HG03097 (cell line): ENCODE results near the gene ADAMTS14.
"Not testable (repeated sequence)": the region's sequence is repeated elsewhere in the genome, so short reads cannot be mapped to it uniquely, and the experiment has no call there.

Experiments
- ATAC-seq: cut with Tn5 transposase; IDR thresholded peaks from one replicate; pipeline ENCODE4 v1.9.1; 2021; ENCODE audit not compliant: unreplicated experiment, low FRiP score

ADAMTS14 gene, protein sequence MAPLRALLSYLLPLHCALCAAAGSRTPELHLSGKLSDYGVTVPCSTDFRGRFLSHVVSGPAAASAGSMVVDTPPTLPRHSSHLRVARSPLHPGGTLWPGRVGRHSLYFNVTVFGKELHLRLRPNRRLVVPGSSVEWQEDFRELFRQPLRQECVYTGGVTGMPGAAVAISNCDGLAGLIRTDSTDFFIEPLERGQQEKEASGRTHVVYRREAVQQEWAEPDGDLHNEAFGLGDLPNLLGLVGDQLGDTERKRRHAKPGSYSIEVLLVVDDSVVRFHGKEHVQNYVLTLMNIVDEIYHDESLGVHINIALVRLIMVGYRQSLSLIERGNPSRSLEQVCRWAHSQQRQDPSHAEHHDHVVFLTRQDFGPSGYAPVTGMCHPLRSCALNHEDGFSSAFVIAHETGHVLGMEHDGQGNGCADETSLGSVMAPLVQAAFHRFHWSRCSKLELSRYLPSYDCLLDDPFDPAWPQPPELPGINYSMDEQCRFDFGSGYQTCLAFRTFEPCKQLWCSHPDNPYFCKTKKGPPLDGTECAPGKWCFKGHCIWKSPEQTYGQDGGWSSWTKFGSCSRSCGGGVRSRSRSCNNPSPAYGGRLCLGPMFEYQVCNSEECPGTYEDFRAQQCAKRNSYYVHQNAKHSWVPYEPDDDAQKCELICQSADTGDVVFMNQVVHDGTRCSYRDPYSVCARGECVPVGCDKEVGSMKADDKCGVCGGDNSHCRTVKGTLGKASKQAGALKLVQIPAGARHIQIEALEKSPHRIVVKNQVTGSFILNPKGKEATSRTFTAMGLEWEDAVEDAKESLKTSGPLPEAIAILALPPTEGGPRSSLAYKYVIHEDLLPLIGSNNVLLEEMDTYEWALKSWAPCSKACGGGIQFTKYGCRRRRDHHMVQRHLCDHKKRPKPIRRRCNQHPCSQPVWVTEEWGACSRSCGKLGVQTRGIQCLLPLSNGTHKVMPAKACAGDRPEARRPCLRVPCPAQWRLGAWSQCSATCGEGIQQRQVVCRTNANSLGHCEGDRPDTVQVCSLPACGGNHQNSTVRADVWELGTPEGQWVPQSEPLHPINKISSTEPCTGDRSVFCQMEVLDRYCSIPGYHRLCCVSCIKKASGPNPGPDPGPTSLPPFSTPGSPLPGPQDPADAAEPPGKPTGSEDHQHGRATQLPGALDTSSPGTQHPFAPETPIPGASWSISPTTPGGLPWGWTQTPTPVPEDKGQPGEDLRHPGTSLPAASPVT

DNA sequence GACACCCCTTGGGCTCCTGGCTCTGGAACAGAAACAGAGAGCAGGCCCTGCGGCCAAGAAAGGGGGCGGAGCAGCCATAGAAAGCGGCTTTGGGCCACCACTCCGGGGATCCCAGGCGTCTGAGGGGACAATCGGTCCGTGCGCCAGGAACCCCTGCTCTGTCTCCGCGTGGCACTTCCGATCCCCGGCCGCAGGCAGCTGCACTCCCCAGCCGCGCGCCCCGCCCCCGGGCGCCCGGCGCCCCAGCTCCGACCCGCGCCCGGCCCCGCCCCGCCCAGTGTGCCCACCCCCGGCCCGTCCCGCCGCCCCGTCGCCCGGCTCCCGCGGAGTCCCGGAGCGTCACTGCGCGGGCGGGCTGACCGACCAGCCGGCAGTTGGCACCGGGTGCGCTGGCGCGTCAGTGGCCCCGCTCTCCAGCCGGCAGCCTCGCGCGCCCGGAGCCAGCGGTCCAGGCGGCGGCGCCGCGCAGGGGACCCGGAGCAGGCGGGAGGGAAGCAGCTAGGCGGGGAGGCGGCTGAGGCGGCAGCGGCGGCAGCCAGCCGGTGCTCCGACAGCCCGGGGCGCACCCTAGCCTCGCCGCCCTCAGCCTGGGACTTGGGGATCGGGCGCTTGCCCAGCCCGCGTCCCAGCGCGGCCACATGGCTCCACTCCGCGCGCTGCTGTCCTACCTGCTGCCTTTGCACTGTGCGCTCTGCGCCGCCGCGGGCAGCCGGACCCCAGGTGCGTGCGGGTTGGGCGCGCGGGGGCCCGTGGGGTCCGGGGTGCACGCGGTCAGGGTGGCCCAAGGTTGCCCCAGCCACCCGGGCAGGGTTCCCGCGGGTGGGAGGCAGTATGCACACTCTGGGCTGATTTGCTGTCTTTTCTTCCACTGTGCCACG, at the start of gene ADAMTS14:
ADAMTS14 (plus strand) TSS at position 342 of the 878 bp plus-strand sequence; CDS start at position 639, 297 bp downstream.
- ATAC-seq = no peak

DNA sequence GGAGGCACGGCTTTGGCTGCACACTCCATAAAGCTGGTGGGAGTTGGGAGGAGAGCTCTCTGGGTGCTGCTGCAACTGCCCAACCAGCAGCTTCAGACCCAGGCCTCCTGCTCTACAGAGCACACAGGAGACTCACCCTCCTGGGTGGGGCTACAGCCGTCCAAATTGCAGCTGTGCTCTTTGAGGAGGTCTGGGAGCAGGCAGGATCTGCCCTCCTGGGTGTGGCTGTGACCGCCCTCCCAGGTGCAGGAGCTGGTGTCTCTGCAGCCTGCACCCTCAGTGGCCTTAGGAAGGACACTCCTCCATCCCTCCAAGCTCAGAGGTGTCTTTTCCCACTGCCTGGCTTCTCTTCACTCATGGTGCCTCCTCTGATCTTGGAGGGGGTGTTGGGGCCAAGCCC, 49.8 kb upstream of the ADAMTS14 start:
- ATAC-seq = no peak

DNA sequence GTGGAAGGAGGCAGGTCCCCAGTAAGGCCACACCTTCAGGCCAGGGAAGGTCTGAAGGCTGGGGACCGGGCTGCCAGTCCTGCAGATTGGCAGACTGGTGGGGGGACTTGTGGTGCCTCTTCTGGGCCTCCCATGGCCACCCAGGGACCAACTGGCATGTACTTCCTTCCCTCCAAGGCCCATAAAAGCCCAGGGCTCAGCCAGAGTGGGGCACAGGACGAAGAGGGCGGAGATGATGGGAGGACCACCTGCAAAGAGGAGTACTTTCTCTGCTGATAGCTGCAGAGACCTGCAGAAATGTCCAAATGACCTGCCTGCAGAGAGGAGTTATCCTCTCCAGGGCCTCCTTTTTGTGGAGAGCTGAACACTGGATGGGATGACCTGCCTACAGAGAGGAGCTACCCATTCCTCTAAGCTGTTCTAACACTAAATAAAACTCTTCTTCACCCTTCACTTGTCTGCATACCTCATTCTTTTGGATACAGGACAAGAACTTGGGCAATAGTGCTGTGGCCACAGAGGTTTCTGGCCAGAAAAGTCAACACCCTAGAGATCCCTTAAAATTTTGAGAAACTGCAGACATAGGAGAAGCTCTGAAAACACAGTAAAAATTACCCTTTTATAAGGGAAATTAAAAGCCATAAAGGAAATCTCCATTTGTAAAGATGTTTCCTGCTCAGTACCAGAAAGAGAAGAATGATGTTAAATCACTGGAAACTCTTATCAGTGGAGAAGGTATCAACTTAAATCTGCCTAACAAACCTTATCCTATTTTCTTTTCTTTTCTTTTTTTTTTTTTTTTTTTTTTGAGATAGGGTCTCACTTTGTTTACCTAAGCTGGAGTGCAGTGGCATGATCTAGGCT, 49.1 kb upstream of the ADAMTS14 start:
- no peak for ATAC-seq

- ATAC-seq = no peak
Observed at GRCh38 chr10:70626056-70626455, 46.2 kb upstream of the ADAMTS14 start.

- ATAC-seq = no peak
Observed at GRCh38 chr10:70629338-70629737, 43.0 kb upstream of the ADAMTS14 start.

DNA sequence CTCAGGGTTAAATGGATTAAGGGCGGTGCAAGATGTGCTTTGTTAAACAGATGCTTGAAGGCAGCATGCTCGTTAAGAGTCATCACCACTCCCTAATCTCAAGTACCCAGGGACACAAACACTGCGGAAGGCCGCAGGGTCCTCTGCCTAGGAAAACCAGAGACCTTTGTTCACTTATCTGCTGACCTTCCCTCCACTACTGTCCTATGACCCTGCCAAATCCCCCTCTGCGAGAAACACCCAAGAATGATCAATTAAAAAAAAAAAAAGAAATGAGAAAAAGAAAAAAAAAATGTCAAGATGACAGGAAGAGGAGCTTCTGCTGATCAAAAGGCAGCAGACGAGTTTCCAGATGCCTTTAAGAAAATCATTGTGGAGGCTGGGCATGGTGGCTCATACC, 40.6 kb upstream of the ADAMTS14 start:
- not testable (repeated sequence) for ATAC-seq

- no peak for ATAC-seq
Observed at GRCh38 chr10:70634011-70634410, 38.3 kb upstream of the ADAMTS14 start.

DNA sequence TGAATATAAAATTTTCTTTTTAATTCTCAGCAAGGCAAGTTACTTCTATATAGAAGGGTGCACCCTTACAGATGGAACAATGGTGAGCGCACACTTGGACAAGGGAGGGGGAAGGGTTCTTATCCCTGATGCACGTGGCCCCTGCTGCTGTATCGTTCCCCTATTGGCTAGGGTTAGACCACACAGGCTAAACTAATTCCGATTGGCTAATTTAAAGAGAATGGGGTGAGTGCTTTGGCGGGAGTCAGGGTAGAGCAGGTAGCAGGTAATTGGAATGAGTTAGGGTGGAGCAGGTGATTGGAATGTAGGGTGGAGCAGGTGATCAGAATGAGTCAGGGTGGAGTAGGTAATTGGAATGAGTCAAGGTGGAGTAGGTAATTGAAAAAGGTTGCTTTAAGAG, 37.8 kb upstream of the ADAMTS14 start:
- not testable (repeated sequence) for ATAC-seq

DNA sequence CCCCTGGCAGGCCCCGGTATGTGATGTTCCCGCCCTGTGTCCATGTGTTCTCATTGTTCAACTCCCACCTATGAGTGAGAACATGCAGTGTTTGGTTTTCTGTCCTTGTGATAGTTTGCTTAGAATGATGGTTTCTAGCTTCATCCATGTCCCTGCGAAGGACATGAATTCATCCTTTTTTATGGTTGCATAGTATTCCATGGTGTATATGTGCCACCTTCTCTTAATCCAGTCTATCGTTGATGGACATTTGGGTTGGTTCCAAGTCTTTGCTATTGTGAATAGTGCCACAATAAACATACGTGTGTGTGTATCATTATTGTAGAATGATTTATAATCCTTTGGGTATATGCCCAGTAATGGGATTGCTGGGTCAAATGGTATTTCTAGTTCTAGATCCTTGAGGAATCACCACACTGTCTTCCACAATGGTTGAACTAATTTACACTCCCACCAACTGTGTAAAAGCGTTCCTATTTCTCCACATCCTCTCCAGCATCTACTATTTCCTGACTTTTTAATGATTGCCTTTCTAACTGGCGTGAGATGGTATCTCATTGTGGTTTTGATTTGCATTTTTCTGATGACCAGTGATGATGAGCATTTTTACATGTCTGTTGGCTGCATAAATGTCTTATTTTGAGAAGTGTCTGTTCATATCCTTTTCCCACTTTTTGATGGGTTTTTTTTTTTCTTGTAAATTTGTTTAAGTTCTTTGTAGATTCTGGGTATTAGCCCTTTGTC, 32.5 kb upstream of the ADAMTS14 start:
- not testable (repeated sequence) for ATAC-seq

DNA sequence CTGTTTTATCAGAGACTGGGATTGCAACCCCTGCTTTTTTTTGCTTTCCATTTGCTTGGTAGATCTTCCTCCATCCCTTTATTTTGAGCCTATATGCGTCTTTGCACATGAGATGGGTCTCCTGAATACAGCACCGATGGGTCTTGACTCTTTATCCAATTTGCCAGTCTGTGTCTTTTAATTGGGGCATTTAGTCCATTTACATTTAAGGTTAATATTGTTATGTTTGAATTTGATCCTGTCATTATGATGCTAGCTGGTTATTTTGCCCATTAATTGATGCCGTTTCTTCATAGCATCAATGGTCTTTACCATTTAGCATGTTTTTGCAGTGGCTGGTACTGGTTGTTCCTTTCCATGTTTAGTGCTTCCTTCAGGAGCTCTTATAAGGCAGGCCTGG, 29.0 kb upstream of the ADAMTS14 start:
- ATAC-seq = not testable (repeated sequence)

GRCh38 chr10:70644959-70645358, 27.3 kb upstream of the ADAMTS14 start:
- ATAC-seq = not testable (repeated sequence)

DNA sequence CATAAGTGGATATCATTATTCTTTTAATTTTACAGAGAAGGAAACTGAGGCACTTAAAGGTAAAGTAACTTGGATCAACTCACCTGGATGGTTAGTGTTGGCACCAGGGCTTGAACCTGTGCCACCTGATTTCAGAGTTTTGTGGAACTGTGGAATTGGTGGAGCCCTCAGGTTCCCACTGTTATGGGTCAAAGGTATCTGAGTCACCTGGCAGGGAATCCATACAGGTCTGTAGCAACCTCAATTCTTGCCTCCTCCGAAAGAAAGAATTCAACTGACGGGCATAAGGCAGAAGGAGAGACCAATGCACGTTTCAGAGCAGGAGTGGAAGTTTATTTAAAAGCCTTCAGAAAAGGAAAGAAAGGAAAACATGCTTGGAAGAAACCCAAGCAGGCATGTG, 25.2 kb upstream of the ADAMTS14 start:
- ATAC-seq = no peak

DNA sequence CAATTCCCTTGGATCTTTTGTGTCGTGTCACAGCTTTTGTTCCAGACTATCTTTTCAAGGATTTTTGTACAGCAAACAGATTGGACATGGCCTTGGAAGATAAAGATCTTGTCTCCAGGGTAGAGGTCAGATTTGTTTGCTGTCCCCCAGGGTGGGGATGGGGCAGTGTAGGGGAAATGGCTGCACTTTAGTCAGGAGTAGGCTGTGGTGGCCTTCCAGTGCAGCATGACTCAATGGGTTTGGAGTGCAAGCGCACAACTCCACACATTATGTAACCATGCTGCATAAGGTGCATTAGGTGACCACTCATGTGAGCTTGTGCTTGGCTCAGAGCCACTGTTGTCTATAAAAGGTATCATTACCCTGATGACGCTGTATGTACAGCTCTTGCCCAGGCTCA, 23.9 kb upstream of the ADAMTS14 start:
- no peak for ATAC-seq

- no peak for ATAC-seq
Observed at GRCh38 chr10:70649526-70649925, 22.8 kb upstream of the ADAMTS14 start.

DNA sequence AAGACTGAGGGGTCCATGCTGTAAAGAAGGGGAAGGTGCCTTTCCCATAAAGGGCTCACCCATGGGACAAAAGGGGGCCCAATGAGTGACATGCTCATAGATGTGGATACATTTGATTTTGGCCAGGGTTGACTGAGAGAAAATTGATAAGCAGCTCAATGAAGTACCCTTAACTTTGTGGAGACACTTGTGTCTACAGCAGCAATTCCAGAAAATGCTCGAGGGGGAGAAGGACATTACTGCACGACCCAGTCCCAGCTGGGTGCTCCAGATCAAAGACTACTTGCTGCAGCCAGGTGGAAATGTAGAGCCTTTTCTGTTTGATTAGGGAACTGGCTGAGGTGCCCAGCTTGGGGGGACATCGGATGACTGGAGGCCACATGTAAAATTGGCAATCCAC, 22.2 kb upstream of the ADAMTS14 start:
- no peak for ATAC-seq

DNA sequence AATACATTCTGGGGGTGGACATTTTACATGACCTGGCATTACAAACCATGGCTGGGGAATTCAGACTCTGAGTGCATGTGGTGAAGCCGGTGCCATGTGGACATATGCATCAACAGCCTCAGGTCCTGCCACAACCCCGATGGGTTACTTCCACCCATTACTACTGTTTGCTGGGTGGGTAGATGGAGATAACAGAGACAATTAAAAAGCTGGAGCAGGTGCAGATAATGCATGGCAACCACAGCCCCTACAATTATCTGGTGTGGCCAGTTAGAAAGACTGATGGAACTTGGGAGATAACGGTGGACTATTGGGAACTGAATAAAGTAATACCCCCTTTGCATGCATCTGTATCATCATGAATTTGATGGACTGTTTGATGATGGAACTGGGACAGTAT, 21.6 kb upstream of the ADAMTS14 start:
- ATAC-seq = no peak

GRCh38 chr10:70651661-70652060, 20.6 kb upstream of the ADAMTS14 start:
- no peak for ATAC-seq
